Measurements from ENCODE around the gene MANBA. TPM values are rescaled to one million over a fixed set of nuclear protein-coding genes. Genes with fewer than 3 reads are reported as not detected.

MANBA gene
- total and polyA plus RNA-seq, 4 donors: 19.9 to 100 (median 32.1) TPM

GRCh38 chr4:102598762-102599374 lies 161.9 kb downstream of the MANBA start:
- ATAC-seq (ENCODE audit: insufficient read depth, low FRiP score): no peak
- H3K36me3 ChIP-seq (ENCODE audit: control insufficient read depth in 4 of 4, insufficient read depth in 4 of 4, low read length in 4 of 4): peaks cover 8 to 56% (median 33%) of the 10 kb centered on the region in 4 donors
- TF ChIP-seq CTCF (IDR thresholded peaks at IDR 0.05; ENCODE audit: control extremely low read depth, extremely low read depth): no peak

DNA sequence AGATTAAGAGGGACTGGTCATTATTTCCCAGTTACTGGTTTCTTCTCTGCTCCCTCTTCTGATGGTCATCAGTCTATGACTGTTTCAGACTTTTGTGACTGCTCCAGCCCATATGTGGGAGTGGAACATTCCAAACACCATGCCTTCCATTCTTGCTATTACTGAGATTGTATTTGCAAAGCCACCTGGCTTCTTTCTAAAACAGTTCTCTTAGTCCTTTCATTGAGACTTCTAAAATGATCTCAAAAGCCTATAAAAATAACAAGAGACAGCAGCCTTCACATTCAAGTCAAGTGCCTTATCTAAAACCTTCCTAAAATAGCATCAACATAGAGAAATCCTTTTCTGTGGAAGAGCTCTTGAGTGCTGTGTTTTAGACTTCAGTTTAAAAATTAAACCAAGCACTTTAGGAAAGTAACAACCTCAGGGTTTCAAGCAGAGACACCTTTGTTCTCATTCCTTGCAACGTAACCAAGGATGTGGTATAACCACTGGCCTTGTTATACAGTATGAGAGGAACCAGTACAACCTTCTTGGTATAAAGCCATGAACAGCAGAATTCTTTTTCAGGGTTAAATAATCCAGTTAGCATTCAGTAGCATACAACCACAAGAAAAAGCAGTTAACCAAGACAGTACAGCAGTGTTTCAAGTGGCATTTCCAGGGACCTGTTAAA lies 162.5 kb downstream of the MANBA start:
- peak overlapping the region in 1 of 2 donors; percentile 20 for H3K27ac ChIP-seq (ENCODE audit: low read depth in 1 of 2, low read length in 1 of 2)
- WGBS, 2 donors: 71 to 79% methylated on average over 1 of the region's 1 CpG
- H3K9me3 ChIP-seq (ENCODE audit: control insufficient read depth in 4 of 4, insufficient read depth in 3 of 4, low read length in 3 of 4): no peaks in the 10 kb centered on the region
- H3K36me3 ChIP-seq (ENCODE audit: control insufficient read depth in 4 of 4, insufficient read depth in 4 of 4, low read length in 4 of 4): peaks cover 8 to 51% (median 31%) of the 10 kb centered on the region in 4 donors
- H3K4me3 ChIP-seq: no peak overlapping the region
- TF ChIP-seq CTCF (IDR thresholded peaks at IDR 0.05; ENCODE audit: control extremely low read depth, extremely low read depth): no peak
- ATAC-seq (ENCODE audit: insufficient read depth, low FRiP score): peak; percentile 69
- peaks cover 0 to 3% (median 0%) of the 10 kb centered on the region in 5 donors for H3K4me1 ChIP-seq (ENCODE audit: control insufficient read depth in 5 of 5, insufficient read depth in 5 of 5, low read length in 5 of 5)
- H3K27me3 ChIP-seq (ENCODE audit: control insufficient read depth in 3 of 3, insufficient read depth in 3 of 3, low read length in 2 of 3): no peaks in the 10 kb centered on the region
- no peak overlapping the region for H3K9ac ChIP-seq (ENCODE audit: insufficient read depth in 1 of 2, low read length in 2 of 2)
- peak in 1 of 3 donors; percentile 52 for DNase-seq

More at GRCh38 chr4:102598762-102599374, 161.9 kb downstream of the MANBA start:
- no peak overlapping the region for H3K4me3 ChIP-seq
- DNase-seq: no peak
- peaks cover 0 to 3% (median 0%) of the 10 kb centered on the region in 5 donors for H3K4me1 ChIP-seq (ENCODE audit: control insufficient read depth in 5 of 5, insufficient read depth in 5 of 5, low read length in 5 of 5)
- H3K27me3 ChIP-seq (ENCODE audit: control insufficient read depth in 3 of 3, insufficient read depth in 3 of 3, low read length in 2 of 3): no peaks in the 10 kb centered on the region
- no peak overlapping the region for H3K9ac ChIP-seq (ENCODE audit: insufficient read depth in 1 of 2, low read length in 2 of 2)
- peak overlapping the region in 1 of 2 donors; percentile 20 for H3K27ac ChIP-seq (ENCODE audit: low read depth in 1 of 2, low read length in 1 of 2)
- WGBS, 2 donors: 85 to 91% methylated on average over 6 of the region's 6 CpGs
- no peaks in the 10 kb centered on the region for H3K9me3 ChIP-seq (ENCODE audit: control insufficient read depth in 4 of 4, insufficient read depth in 3 of 4, low read length in 3 of 4)

DNA sequence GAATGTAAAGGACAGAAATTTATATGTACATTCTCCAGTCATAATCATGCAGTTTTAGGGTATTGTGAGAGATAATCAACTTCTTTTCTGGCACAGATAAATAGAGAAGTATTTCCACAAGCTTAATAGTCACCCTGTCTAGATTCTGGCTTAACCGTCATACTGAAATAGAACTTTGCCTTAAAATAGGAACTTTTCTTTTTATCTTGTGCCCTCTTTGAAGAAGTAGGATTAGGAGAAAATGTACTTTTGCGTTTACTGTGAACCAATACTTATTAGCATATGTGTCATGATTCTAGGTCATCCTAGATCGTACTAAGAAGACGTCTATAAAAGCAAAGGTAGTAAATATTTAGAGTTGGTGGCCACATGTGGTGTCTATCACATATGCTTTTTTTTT lies 164.2 kb downstream of the MANBA start:
- DNase-seq: no peak
- 91 to 92% methylated on average over 4 of the region's 4 CpGs for WGBS, 2 donors
- H3K9me3 ChIP-seq (ENCODE audit: control insufficient read depth in 4 of 4, insufficient read depth in 3 of 4, low read length in 3 of 4): peaks cover 0 to 1% (median 0%) of the 10 kb centered on the region in 4 donors
- peaks cover 0 to 3% (median 0%) of the 10 kb centered on the region in 5 donors for H3K4me1 ChIP-seq (ENCODE audit: control insufficient read depth in 5 of 5, insufficient read depth in 5 of 5, low read length in 5 of 5)
- no peak overlapping the region for H3K27ac ChIP-seq (ENCODE audit: low read depth in 1 of 2, low read length in 1 of 2)
- H3K4me3 ChIP-seq: no peak overlapping the region
- no peak for ATAC-seq (ENCODE audit: insufficient read depth, low FRiP score)
- no peaks in the 10 kb centered on the region for H3K27me3 ChIP-seq (ENCODE audit: control insufficient read depth in 3 of 3, insufficient read depth in 3 of 3, low read length in 2 of 3)
- H3K36me3 ChIP-seq (ENCODE audit: control insufficient read depth in 4 of 4, insufficient read depth in 4 of 4, low read length in 4 of 4): peaks cover 13 to 56% (median 29%) of the 10 kb centered on the region in 4 donors
- no peak overlapping the region for H3K9ac ChIP-seq (ENCODE audit: insufficient read depth in 1 of 2, low read length in 2 of 2)
- TF ChIP-seq CTCF (IDR thresholded peaks at IDR 0.05; ENCODE audit: control extremely low read depth, extremely low read depth): no peak

Measured in lung (tissue), 12 donors.